ENCODE measurements around the gene CASP8AP2.
"Not testable (repeated sequence)": the region's sequence is repeated elsewhere in the genome, so short reads cannot be mapped to it uniquely, and the experiment has no call there.

Gene CASP8AP2

GRCh38 chr6:89888871-89889270, 59.2 kb downstream of the CASP8AP2 start:
- DNase-seq = no peak

- not testable (repeated sequence) for DNase-seq
These were observed 61.3 kb downstream of the CASP8AP2 start for GRCh38 chr6:89890845-89891528.

GRCh38 chr6:89892577-89892976, 62.9 kb downstream of the CASP8AP2 start:
- not testable (repeated sequence) for DNase-seq

GRCh38 chr6:89894169-89894568, 64.5 kb downstream of the CASP8AP2 start, which contains the start of gene GJA10:
GJA10 (plus strand) TSS chr6:89894469; CDS start chr6:89894469, 0 bp downstream.
- no peak for DNase-seq

GRCh38 chr6:89895276-89895874, 65.7 kb downstream of the CASP8AP2 start:
- no peak for DNase-seq

- DNase-seq = not testable (repeated sequence)
These were observed 80.6 kb downstream of the CASP8AP2 start for GRCh38 chr6:89910001-89910901.

GRCh38 chr6:89910902-89911240, 81.2 kb downstream of the CASP8AP2 start:
- DNase-seq = no peak

GRCh38 chr6:89916136-89916920, 86.6 kb downstream of the CASP8AP2 start:
- DNase-seq = no peak

- no peak for DNase-seq
These were observed 87.5 kb downstream of the CASP8AP2 start for GRCh38 chr6:89917216-89917615.

- no peak for DNase-seq
These were observed 88.2 kb downstream of the CASP8AP2 start for GRCh38 chr6:89917801-89918366.
